ENCODE data around the gene SCFD2.
"Not testable (repeated sequence)": the region's sequence is repeated elsewhere in the genome, so short reads cannot be mapped to it uniquely, and the experiment has no call there.

Gene SCFD2

DNA sequence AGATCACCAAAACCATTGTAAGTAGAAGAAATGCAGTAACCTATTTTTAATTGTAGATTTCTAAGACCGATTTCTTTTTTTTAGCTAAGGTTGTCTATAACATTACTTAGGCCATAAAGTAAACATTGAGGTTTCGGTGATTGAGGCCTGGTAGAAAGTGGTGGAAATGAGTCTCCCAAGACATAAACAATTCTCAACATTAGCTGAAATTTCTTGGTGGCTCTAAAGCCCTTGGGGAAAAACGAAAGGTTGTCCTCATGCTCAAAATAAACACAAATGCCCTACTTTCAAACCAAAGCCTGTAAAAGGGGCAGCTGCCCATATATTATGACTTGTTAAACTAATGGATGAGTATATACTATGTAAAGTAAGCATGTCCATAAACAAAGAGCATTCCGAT lies 98.8 kb downstream of the SCFD2 start:
- H3K4me3 ChIP-seq (ENCODE audit: control insufficient read depth, low read depth, low read length) = no peak overlapping the region
- no peak for DNase-seq (ENCODE audit: low read depth)
- TF ChIP-seq, protein P1, sequence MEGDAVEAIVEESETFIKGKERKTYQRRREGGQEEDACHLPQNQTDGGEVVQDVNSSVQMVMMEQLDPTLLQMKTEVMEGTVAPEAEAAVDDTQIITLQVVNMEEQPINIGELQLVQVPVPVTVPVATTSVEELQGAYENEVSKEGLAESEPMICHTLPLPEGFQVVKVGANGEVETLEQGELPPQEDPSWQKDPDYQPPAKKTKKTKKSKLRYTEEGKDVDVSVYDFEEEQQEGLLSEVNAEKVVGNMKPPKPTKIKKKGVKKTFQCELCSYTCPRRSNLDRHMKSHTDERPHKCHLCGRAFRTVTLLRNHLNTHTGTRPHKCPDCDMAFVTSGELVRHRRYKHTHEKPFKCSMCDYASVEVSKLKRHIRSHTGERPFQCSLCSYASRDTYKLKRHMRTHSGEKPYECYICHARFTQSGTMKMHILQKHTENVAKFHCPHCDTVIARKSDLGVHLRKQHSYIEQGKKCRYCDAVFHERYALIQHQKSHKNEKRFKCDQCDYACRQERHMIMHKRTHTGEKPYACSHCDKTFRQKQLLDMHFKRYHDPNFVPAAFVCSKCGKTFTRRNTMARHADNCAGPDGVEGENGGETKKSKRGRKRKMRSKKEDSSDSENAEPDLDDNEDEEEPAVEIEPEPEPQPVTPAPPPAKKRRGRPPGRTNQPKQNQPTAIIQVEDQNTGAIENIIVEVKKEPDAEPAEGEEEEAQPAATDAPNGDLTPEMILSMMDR (IDR thresholded peaks at IDR 0.05; ENCODE audit: control insufficient read depth, insufficient read depth, low read depth, low read length, missing control alignments) = no peak

DNA sequence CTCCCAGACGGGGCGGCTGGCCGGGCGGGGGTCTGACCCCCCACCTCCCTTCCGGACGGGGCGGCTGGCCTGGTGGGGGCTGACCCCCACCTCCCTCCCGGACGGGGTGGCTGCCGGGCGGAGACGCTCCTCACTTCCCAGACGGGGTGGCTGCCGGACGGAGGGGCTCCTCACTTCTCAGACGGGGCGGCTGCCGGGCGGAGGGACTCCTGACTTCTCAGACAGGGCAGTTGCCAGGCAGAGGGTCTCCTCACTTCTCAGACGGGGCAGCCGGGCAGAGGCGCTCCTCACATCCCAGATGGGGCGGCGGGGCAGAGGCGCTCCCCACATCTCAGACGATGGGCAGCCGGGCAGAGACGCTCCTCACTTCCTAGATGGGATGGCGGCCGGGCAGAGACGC lies 109.9 kb downstream of the SCFD2 start:
- not testable (repeated sequence) for DNase-seq (ENCODE audit: low read depth); H3K4me3 ChIP-seq (ENCODE audit: control insufficient read depth, low read depth, low read length)

DNA sequence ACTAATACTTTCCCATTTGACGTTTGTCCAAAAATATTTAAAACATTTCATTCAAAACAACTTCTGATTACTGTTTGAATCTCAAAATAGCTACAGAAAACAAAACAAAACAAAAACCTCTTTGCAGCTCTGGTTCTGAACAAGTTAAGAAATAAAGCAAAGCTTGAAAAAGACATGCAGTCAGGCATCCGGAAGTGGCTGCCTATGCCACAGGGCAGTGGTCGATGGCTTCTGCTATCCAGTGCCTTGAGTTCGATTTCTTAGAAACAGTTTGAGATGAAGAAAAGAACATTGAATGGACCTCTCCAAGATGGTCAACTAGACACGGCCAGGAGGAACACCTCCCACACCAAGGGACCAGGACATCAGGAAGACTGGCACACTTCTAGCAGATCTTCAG lies 125.3 kb downstream of the SCFD2 start:
- TF ChIP-seq, protein P1 (IDR thresholded peaks at IDR 0.05; ENCODE audit: control insufficient read depth, insufficient read depth, low read depth, low read length, missing control alignments) = no peak
- no peak overlapping the region for H3K4me3 ChIP-seq (ENCODE audit: control insufficient read depth, low read depth, low read length)
- DNase-seq (ENCODE audit: low read depth) = no peak

DNA sequence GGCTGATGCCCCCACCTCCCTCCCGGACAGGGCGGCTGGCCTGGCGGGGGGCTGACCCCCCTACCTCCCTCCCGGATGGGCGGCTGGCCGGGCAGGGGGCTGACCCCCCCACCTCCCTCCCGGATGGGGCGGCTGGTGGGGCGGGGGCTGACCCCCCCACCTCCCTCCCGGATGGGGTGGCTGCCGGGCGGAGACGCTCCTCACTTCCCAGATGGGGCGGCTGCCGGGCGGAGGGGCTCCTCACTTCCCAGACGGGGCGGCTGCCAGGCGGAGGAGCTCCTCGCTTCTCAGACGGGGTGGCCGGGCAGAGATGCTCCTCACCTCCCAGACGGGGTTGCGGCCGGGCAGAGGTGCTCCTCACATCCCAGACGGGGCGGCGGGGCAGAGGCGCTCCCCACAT lies 127.5 kb downstream of the SCFD2 start:
- not testable (repeated sequence) for DNase-seq (ENCODE audit: low read depth)

DNA sequence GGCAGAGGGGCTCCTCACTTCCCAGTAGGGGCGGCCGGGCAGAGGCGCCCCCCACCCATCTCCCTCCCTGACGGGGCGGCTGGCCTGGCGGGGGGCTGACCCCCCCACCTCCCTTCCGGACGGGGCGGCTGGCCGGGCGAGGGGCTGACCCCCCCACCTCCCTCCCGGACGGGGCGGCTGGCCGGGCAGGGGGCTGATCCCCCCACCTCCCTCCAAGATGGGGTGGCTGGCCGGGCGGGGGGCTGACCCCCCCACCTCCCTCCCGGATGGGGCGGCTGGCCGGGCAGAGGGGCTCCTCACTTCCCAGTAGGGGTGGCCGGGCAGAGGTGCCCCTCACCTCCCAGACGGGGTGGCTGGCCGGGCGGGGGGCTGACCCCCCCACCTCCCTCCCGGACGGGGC lies 128.1 kb downstream of the SCFD2 start:
- not testable (repeated sequence) for DNase-seq (ENCODE audit: low read depth); H3K4me3 ChIP-seq (ENCODE audit: control insufficient read depth, low read depth, low read length)

More for the DNA sequence above, 127.5 kb downstream of the SCFD2 start:
- not testable (repeated sequence) for H3K4me3 ChIP-seq (ENCODE audit: control insufficient read depth, low read depth, low read length)

DNA sequence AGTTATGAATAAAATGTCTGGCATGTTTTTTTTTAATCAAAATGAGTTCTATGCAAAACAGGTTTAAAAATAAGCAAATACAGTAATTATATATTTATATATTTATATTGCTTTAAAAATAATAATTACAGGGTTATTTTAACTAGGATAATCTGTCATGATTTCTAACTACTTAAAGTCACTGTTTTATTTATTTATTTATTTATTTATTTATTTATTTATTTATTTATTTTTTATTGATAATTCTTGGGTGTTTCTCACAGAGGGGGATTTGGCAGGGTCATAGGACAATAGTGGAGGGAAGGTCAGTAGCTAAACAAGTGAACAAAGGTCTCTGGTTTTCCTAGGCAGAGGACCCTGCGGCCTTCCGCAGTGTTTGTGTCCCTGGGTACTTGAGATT lies 129.2 kb downstream of the SCFD2 start:
- H3K4me3 ChIP-seq (ENCODE audit: control insufficient read depth, low read depth, low read length); DNase-seq (ENCODE audit: low read depth): not testable (repeated sequence)

DNA sequence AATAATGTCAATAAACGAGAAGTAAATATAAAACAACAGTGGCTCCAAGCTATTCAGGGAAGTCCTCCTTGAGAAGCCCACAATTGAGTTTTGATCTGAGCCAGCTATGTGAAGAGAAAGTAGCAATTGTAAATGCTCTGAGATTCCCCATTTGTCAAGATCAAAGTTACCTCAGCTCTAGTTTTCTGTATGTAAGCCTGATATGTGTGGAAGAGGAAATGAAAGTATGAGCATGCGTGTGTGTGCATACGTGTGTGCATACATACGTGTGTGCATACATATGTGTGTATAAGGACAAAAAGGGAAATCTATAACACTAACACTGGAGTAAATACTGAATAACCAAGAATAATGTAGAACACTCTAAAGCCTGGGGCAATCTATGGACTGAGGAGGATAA lies 130.3 kb downstream of the SCFD2 start:
- no peak for DNase-seq (ENCODE audit: low read depth)
- TF ChIP-seq, protein P1 (IDR thresholded peaks at IDR 0.05; ENCODE audit: control insufficient read depth, insufficient read depth, low read depth, low read length, missing control alignments) = no peak
- H3K4me3 ChIP-seq (ENCODE audit: control insufficient read depth, low read depth, low read length) = no peak overlapping the region

DNA sequence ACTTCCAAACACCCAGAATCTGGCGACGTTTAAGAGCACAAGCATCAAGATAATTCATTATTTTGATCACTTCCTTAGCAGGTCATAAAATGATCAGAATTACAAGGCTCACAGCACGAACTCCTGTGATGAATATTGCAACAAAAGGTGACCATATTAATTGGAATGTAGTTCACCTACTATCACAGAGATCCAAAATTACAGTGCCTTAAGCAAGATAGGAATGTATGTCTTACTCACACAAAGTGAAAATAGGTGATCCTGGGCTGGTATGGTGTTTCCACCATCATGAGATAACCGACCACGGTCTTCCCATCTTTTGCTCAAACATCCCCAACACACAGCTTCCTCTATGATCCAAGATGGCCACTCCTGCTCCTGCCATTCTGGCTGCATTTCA lies 131.2 kb downstream of the SCFD2 start:
- TF ChIP-seq, protein P1 (IDR thresholded peaks at IDR 0.05; ENCODE audit: control insufficient read depth, insufficient read depth, low read depth, low read length, missing control alignments) = no peak
- H3K4me3 ChIP-seq (ENCODE audit: control insufficient read depth, low read depth, low read length) = no peak overlapping the region
- DNase-seq (ENCODE audit: low read depth) = no peak

DNA sequence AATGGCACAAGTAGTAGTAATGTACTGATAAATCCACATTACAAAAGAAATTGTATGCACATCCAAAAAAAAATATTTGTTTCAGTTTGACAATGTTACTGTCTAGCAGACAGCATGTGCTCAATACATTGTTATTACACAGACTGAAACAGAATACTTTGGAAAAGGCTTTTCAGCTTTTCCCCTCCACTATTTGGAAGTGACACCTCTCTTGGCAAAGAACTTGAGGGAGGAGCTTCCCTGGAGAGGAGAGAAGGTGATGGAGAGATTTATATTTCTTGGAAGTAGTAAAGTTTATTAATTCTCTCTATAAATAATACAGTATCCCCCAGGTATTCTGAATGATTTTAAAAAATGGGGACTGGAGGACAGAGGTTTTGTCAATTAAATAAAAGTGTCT lies 131.8 kb downstream of the SCFD2 start:
- TF ChIP-seq, protein P1 (IDR thresholded peaks at IDR 0.05; ENCODE audit: control insufficient read depth, insufficient read depth, low read depth, low read length, missing control alignments) = no peak
- H3K4me3 ChIP-seq (ENCODE audit: control insufficient read depth, low read depth, low read length) = no peak overlapping the region
- no peak for DNase-seq (ENCODE audit: low read depth)
